ENCODE measurements around the gene TALDO1.

Gene TALDO1

GRCh38 chr11:776561-777287 lies 29.5 kb downstream of the TALDO1 start:
- ChIA-PET POLR2A (interaction anchor here (0.6 to 2.4 kb wide), 18 partner anchors 9 to 201 kb away, joined by 3 to 20 read pairs (median 5); partner anchors contain the start of genes CEND1, PHRF1, PIDD1 and PNPLA2), CTCF (no interaction called here)
- peak; percentile 58 for DNase-seq (ENCODE audit: extremely low spot score)
- peak; percentile 49; the same call in 1 of the 2 replicates for TF ChIP-seq L3MBTL2 (conservative IDR thresholded peaks at IDR 0.05)
- no peak for TF ChIP-seq SUZ12 (IDR thresholded peaks at IDR 0.05)

- no peak for TF ChIP-seq SP1 (IDR thresholded peaks at IDR 0.05)
- 0 out of 2 replicates have a peak, but pooled peaks have one; percentile 32 for TF ChIP-seq ARNT (IDR thresholded peaks at IDR 0.05)
- TF ChIP-seq FOXK2 (IDR thresholded peaks at IDR 0.05), result no peak
- 0 out of 2 replicates have a peak, but pooled peaks have one; percentile 8 for TF ChIP-seq FOXM1 (IDR thresholded peaks at IDR 0.05; ENCODE audit: borderline replicate concordance)
- TF ChIP-seq LEF1 (IDR thresholded peaks at IDR 0.05; ENCODE audit: borderline replicate concordance), result peak; percentile 56; the same call in 1 of the 2 replicates
- no peak for TF ChIP-seq BHLHE40 (IDR thresholded peaks at IDR 0.05; ENCODE audit: borderline replicate concordance)
- peak; percentile 63; the same call in 1 of the 2 replicates for TF ChIP-seq ZNF384 (IDR thresholded peaks at IDR 0.05)
- ChIA-PET CTCF (interaction anchor here (0.7 kb wide), 1 partner anchor 12 kb away, joined by 3 read pairs; the partner anchor contains the start of gene CEND1), POLR2A (interaction anchor here (0.6 to 2.4 kb wide), 19 partner anchors 9 to 202 kb away, joined by 3 to 20 read pairs (median 5); partner anchors contain the start of genes CEND1, PHRF1, PIDD1 and PNPLA2)
Measured at GRCh38 chr11:777288-778255, 30.3 kb downstream of the TALDO1 start, which contains the start of gene GATD1. Gene GATD1, minus strand, starts transcription at chr11:777487. Its CDS starts 25 bp downstream, at chr11:777462.

DNA sequence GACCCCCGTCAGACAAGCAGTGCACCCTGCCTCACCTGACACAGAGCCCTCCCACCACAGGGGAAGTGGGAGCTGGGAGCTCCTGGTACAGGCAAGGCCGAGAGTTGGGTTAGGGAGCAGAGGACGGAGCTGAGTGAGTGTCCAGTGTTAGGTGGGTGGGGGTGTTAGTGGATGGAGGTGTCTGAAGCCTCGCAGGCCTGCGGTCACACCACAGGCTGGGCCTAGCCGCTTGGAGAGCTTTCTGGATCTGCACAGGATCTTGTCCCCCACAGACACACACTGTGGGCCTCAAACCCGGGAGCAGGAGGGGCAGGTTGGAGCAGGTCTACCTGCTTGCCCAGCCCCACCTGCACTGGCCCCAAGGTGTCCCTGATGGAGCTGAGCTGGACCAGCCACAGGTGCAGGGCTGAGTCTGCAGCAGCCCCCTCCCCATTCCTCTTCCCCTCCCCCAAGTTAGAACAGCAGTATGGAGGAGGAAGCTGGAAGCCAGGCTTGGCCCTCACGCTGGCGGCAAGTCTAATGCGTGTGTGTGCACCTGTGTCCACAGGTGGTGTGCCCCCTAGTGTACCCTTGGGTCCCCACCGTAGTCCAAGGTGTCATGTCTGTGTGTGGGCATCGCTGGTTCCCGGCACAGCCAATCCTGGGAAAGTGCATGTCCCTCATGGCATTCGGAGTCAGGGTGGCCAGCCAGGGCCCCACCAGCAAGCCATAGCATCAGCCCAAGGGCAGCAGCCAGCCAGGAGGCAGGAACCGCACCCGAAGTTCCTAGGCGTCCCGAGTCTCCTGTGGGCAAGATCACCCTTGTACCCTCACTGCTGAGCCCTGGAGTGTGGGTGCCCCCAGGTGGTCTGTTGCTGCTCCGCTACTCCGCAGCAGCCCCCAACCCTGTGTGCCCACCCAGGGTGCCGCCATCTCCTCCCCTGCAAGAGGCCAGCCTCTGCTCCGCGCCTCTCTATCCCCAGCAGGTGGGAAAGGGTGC lies 32.0 kb downstream of the TALDO1 start:
- no peak for DNase-seq (ENCODE audit: extremely low spot score)
- TF ChIP-seq SUZ12 (IDR thresholded peaks at IDR 0.05) (no peak), PKNOX1 (IDR thresholded peaks at IDR 0.05) (no peak), TARDBP (IDR thresholded peaks at IDR 0.05) (no peak), ZNF384 (IDR thresholded peaks at IDR 0.05) (no peak)
- ChIA-PET POLR2A (interaction anchor here (1.2 to 2.4 kb wide), 2 partner anchors 17 to 32 kb away, joined by 3 to 10 read pairs; partner anchors contain the start of gene TALDO1), CTCF (no interaction called here)

More at GRCh38 chr11:777288-778255, 30.3 kb downstream of the TALDO1 start, which contains the start of gene GATD1:
- peak; percentile 99 for DNase-seq (ENCODE audit: extremely low spot score)

GRCh38 chr11:779955-780532 lies 32.8 kb downstream of the TALDO1 start:
- CTCF ChIA-PET, result no interaction called here
- TF ChIP-seq ELF4 (IDR thresholded peaks at IDR 0.05) (no peak), FOXA1 (IDR thresholded peaks at IDR 0.05) (no peak), LEF1 (IDR thresholded peaks at IDR 0.05; ENCODE audit: borderline replicate concordance) (no peak), ARNT (IDR thresholded peaks at IDR 0.05) (no peak), BHLHE40 (IDR thresholded peaks at IDR 0.05; ENCODE audit: borderline replicate concordance) (no peak), HDGF (IDR thresholded peaks at IDR 0.05; ENCODE audit: borderline replicate concordance) (no peak), CTBP1 (IDR thresholded peaks at IDR 0.05; ENCODE audit: borderline replicate concordance) (no peak), TARDBP (IDR thresholded peaks at IDR 0.05) (no peak), FOXK2 (IDR thresholded peaks at IDR 0.05) (no peak), NFRKB (IDR thresholded peaks at IDR 0.05) (no peak), SP1 (IDR thresholded peaks at IDR 0.05) (no peak), L3MBTL2 (conservative IDR thresholded peaks at IDR 0.05) (no peak), SUZ12 (IDR thresholded peaks at IDR 0.05) (no peak), ZNF384 (IDR thresholded peaks at IDR 0.05) (no peak), FOXM1 (IDR thresholded peaks at IDR 0.05; ENCODE audit: borderline replicate concordance) (no peak), PKNOX1 (IDR thresholded peaks at IDR 0.05) (no peak)
- POLR2A ChIA-PET, result interaction anchor here (2.4 kb wide), 1 partner anchor 16 kb away, joined by 10 read pairs; no protein-coding TSS in a partner anchor
- no peak for DNase-seq (ENCODE audit: extremely low spot score)
